Measurements from ENCODE around the gene DHRS7.

Gene DHRS7

GRCh38 chr14:60188696-60189095 lies 23.5 kb upstream of the DHRS7 start:
- H3K27me3 ChIP-seq, result no peaks in the 10 kb centered on the region
- no peaks in the 10 kb centered on the region for H3K9me3 ChIP-seq
- TF ChIP-seq, protein P1, sequence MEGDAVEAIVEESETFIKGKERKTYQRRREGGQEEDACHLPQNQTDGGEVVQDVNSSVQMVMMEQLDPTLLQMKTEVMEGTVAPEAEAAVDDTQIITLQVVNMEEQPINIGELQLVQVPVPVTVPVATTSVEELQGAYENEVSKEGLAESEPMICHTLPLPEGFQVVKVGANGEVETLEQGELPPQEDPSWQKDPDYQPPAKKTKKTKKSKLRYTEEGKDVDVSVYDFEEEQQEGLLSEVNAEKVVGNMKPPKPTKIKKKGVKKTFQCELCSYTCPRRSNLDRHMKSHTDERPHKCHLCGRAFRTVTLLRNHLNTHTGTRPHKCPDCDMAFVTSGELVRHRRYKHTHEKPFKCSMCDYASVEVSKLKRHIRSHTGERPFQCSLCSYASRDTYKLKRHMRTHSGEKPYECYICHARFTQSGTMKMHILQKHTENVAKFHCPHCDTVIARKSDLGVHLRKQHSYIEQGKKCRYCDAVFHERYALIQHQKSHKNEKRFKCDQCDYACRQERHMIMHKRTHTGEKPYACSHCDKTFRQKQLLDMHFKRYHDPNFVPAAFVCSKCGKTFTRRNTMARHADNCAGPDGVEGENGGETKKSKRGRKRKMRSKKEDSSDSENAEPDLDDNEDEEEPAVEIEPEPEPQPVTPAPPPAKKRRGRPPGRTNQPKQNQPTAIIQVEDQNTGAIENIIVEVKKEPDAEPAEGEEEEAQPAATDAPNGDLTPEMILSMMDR (IDR thresholded peaks at IDR 0.05; ENCODE audit: low read depth, low read length), result no peak

DNA sequence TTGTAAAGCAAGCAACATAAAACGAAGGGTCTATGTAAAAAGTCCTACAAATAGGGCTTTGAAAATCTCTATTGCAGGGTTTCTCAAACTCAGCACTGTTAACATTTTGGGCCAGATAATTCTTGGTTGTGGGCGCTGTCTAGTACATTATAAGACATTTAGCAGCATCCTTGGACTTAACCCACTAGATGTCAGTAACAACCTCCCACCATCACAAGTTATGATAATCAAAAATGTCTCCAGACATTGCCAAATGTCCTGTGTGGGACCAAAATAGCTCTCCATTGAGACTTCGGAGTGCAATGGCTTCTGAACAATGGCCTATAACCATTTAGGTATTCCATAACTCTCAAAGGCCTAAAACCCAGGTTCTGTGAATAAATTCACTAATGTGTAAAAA lies 22.9 kb upstream of the DHRS7 start:
- H3K4me3 ChIP-seq (ENCODE audit: low read depth, low read length), result no peak overlapping the region
- no peak for DNase-seq
- TF ChIP-seq, protein P1 (IDR thresholded peaks at IDR 0.05; ENCODE audit: low read depth, low read length), result peak; percentile 48
- no peaks in the 10 kb centered on the region; the same call in 1 of the 2 replicates for H3K4me1 ChIP-seq
- H3K9me3 ChIP-seq, result no peaks in the 10 kb centered on the region
- no peaks in the 10 kb centered on the region for H3K27me3 ChIP-seq
- H3K36me3 ChIP-seq, result no peaks in the 10 kb centered on the region

More at GRCh38 chr14:60188696-60189095, 23.5 kb upstream of the DHRS7 start:
- H3K4me1 ChIP-seq, result no peaks in the 10 kb centered on the region; the same call in 1 of the 2 replicates
- H3K4me3 ChIP-seq (ENCODE audit: low read depth, low read length), result no peak overlapping the region
- no peak for DNase-seq
- H3K36me3 ChIP-seq, result no peaks in the 10 kb centered on the region

- Histone ChIP-seq H3K4me3 (ENCODE audit: low read depth, low read length) (peak overlapping the region; percentile 36), H3K27me3 (no peaks in the 10 kb centered on the region), H3K4me1 (no peaks in the 10 kb centered on the region; the same call in 1 of the 2 replicates), H3K9me3 (no peaks in the 10 kb centered on the region), H3K36me3 (no peaks in the 10 kb centered on the region)
- DNase-seq, result peak; percentile 32
- TF ChIP-seq, protein P1 (IDR thresholded peaks at IDR 0.05; ENCODE audit: low read depth, low read length), result no peak
Measured at GRCh38 chr14:60184905-60185555, 19.8 kb upstream of the DHRS7 start.

- Histone ChIP-seq H3K4me1 (no peaks in the 10 kb centered on the region; the same call in 1 of the 2 replicates), H3K27me3 (no peaks in the 10 kb centered on the region), H3K9me3 (no peaks in the 10 kb centered on the region), H3K4me3 (ENCODE audit: low read depth, low read length) (peak overlapping the region; percentile 36), H3K36me3 (no peaks in the 10 kb centered on the region)
- TF ChIP-seq, protein P1 (IDR thresholded peaks at IDR 0.05; ENCODE audit: low read depth, low read length), result peak; percentile 64
- peak; percentile 24 for DNase-seq
Measured at GRCh38 chr14:60184146-60184904, 19.1 kb upstream of the DHRS7 start.

DNA sequence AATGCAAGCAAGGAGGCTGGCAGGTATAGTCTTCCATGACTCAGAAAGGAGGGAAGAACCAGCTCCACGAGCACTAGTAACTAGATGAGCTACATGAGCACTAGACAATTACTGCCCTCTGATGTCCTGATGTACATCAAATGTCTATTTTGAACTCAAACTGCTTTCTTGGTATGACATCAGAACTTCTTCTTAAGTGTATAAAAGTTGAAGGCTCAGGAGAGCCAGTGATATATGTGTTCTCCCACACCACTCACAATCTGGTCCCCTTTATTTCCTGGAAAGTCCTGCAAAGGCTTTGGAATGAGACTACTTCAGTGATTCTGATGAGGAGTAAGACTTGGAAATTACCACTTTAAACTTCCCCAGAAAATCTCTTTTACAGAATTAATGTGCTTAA lies 18.5 kb upstream of the DHRS7 start:
- peak overlapping the region; percentile 36 for H3K4me3 ChIP-seq (ENCODE audit: low read depth, low read length)
- no peaks in the 10 kb centered on the region for H3K9me3 ChIP-seq
- H3K4me1 ChIP-seq, result no peaks in the 10 kb centered on the region; the same call in 1 of the 2 replicates
- TF ChIP-seq, protein P1 (IDR thresholded peaks at IDR 0.05; ENCODE audit: low read depth, low read length), result no peak
- no peaks in the 10 kb centered on the region for H3K36me3 ChIP-seq
- DNase-seq, result no peak
- no peaks in the 10 kb centered on the region for H3K27me3 ChIP-seq

GRCh38 chr14:60183138-60183537 lies 17.9 kb upstream of the DHRS7 start:
- H3K9me3 ChIP-seq, result no peaks in the 10 kb centered on the region

More at GRCh38 chr14:60183138-60183537, 17.9 kb upstream of the DHRS7 start:
- DNase-seq, result no peak
- H3K27me3 ChIP-seq, result no peaks in the 10 kb centered on the region
- TF ChIP-seq, protein P1 (IDR thresholded peaks at IDR 0.05; ENCODE audit: low read depth, low read length), result no peak
- no peaks in the 10 kb centered on the region for H3K36me3 ChIP-seq
- H3K4me3 ChIP-seq (ENCODE audit: low read depth, low read length), result no peak overlapping the region
- H3K4me1 ChIP-seq, result no peaks in the 10 kb centered on the region; the same call in 1 of the 2 replicates

Measured in BE2C (cell line).